ENCODE results near the gene GALNT10. TPM values are rescaled to one million over a fixed set of nuclear protein-coding genes. Genes with fewer than 3 reads are reported as not detected.

The GALNT10 gene
- total RNA-seq, 1 donor from 2014 or later = 10.2 TPM

DNA sequence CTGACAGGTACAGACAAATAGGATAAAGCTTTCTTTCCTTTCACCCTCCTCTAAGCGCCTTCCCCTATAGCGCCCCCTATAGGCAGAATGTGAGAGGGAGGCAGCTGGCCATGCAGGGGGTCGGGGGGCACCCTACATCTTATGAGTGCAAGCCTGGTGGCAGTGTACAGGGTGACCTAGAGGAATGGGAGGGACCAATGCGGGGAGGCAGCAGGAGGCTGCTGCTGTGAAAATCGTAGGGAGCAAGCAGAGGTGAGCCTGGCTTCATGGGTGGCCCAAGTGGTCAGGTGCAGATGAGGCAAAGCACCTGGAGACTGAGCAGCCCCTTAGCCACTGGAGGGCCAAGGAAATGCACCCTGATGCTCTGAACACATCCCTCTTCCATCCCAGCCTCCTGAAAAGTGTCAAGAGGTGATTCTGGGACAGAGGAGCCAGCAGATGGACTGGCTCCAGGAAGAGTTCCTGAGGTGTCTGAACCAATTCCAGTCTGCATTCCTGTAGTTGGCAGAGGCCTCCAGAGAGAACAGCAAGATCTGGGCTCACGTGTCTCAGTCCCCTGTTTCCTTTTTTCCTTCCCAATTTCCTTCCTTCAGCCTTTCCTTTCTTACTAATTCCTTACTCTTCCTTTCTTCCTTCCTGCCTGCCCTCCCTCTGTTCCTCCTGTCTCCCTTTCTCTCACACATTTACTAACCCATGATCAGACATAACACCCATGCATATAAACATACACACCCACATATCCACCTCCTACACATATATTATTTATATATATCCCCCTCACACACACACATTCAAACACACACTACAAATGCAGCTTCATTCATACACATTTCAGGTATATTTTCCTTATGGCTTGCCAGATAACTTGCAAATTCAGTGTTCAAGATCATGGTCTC, 32.8 kb upstream of the GALNT10 start:
- peaks cover 18% of the 10 kb centered on the region for H3K4me1 Mint-ChIP-seq

DNA sequence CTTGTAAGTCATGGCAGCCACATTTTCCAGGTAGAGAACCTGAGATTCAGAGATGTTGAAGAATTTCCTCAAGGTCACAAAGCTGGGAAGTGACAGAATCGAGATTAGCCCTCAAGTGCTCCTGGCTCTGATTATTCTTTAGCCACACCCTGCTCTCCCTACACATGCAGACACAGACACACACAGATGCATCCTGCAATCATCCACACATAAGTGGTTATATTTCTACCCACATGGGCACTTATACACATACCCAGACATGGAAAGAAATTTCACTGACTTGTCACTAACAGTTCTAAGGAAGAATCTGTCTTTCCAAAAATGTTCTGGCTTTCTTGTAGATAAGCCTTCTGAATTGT, 32.2 kb upstream of the GALNT10 start:
- H3K9me3 ChIP-seq (ENCODE audit: low read depth) = no peaks in the 10 kb centered on the region
- H3K27ac ChIP-seq = no peak overlapping the region
- no peaks in the 10 kb centered on the region for H3K79me2 ChIP-seq (ENCODE audit: low read depth)
- no peaks in the 10 kb centered on the region for H4K20me1 ChIP-seq (ENCODE audit: low read depth)
- no peaks in the 10 kb centered on the region for H3K9me3 Mint-ChIP-seq
- peaks cover 15% of the 10 kb centered on the region for H3F3A ChIP-seq (ENCODE audit: low read depth)
- peaks cover 8% of the 10 kb centered on the region for H3K27me3 Mint-ChIP-seq (ENCODE audit: insufficient read depth, low read depth)
- DNase-seq (ENCODE audit: low spot score) = no peak
- H3K9ac ChIP-seq = no peak overlapping the region
- no peaks in the 10 kb centered on the region for H3K36me3 Mint-ChIP-seq
- no peaks in the 10 kb centered on the region for H3K36me3 ChIP-seq
- H3K4me1 ChIP-seq = peaks cover 20% of the 10 kb centered on the region
- H3K4me3 Mint-ChIP-seq = no peak overlapping the region
- H3K4me3 ChIP-seq = no peak overlapping the region
- H3K4me1 Mint-ChIP-seq = peaks cover 23% of the 10 kb centered on the region
- no peaks in the 10 kb centered on the region for H3K27me3 ChIP-seq
- no peak overlapping the region for H3K27ac Mint-ChIP-seq
- TF ChIP-seq EZH2 (IDR thresholded peaks at IDR 0.05) (no peak), EZH2phosphoT487 (IDR thresholded peaks at IDR 0.05) (no peak)
- TF ChIP-seq, protein P1, sequence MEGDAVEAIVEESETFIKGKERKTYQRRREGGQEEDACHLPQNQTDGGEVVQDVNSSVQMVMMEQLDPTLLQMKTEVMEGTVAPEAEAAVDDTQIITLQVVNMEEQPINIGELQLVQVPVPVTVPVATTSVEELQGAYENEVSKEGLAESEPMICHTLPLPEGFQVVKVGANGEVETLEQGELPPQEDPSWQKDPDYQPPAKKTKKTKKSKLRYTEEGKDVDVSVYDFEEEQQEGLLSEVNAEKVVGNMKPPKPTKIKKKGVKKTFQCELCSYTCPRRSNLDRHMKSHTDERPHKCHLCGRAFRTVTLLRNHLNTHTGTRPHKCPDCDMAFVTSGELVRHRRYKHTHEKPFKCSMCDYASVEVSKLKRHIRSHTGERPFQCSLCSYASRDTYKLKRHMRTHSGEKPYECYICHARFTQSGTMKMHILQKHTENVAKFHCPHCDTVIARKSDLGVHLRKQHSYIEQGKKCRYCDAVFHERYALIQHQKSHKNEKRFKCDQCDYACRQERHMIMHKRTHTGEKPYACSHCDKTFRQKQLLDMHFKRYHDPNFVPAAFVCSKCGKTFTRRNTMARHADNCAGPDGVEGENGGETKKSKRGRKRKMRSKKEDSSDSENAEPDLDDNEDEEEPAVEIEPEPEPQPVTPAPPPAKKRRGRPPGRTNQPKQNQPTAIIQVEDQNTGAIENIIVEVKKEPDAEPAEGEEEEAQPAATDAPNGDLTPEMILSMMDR (IDR thresholded peaks at IDR 0.05) = no peak
- H2AFZ ChIP-seq (replicated peaks) = no peak overlapping the region
- no peak overlapping the region for H3K4me2 ChIP-seq

More for the DNA sequence above, 32.8 kb upstream of the GALNT10 start:
- H3K36me3 ChIP-seq = no peaks in the 10 kb centered on the region
- Mint-ChIP-seq H3K4me3 (no peak overlapping the region), H3K27ac (no peak overlapping the region), H3K36me3 (no peaks in the 10 kb centered on the region), H3K9me3 (no peaks in the 10 kb centered on the region), H3K27me3 (ENCODE audit: insufficient read depth, low read depth) (peaks cover 7% of the 10 kb centered on the region)
- H3K4me1 ChIP-seq = peaks cover 13% of the 10 kb centered on the region
- no peaks in the 10 kb centered on the region for H4K20me1 ChIP-seq (ENCODE audit: low read depth)
- H3F3A ChIP-seq (ENCODE audit: low read depth) = peaks cover 9% of the 10 kb centered on the region
- H3K9ac ChIP-seq = no peak overlapping the region
- H3K27ac ChIP-seq = no peak overlapping the region
- H3K79me2 ChIP-seq (ENCODE audit: low read depth) = no peaks in the 10 kb centered on the region
- peak; percentile 44 for DNase-seq (ENCODE audit: low spot score)
- no peak overlapping the region for H3K4me3 ChIP-seq
- H3K27me3 ChIP-seq = no peaks in the 10 kb centered on the region
- H3K4me2 ChIP-seq = no peak overlapping the region
- no peak overlapping the region for H2AFZ ChIP-seq (replicated peaks)
- no peaks in the 10 kb centered on the region for H3K9me3 ChIP-seq (ENCODE audit: low read depth)
- TF ChIP-seq, protein P1 (IDR thresholded peaks at IDR 0.05) = peak; percentile 77
- no peak for TF ChIP-seq EZH2phosphoT487 (IDR thresholded peaks at IDR 0.05)

DNA sequence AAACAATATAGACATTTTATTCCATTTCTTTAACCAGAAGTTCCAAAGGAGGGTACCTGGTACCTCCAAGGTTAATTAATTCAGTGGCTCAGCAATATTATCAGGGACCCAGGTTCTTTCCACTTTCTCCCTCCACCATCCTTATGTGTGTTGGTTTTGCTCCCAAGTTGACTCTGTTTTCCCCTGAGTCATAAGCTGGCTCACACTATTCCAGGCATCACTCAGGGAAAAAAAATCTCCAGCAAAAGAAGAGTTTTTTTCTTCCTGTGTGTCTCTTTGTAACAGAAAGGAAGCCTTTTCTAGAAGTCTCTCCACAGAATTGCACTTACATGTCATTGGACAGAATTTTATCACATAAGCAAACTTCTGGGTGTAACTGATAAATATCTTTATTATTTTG, 31.2 kb upstream of the GALNT10 start:
- Mint-ChIP-seq H3K4me3 (no peak overlapping the region), H3K27ac (peak overlapping the region; percentile 43), H3K9me3 (no peaks in the 10 kb centered on the region), H3K27me3 (ENCODE audit: insufficient read depth, low read depth) (peaks cover 8% of the 10 kb centered on the region), H3K4me1 (peaks cover 33% of the 10 kb centered on the region), H3K36me3 (no peaks in the 10 kb centered on the region)
- DNase-seq (ENCODE audit: low spot score) = no peak
- no peaks in the 10 kb centered on the region for H3K27me3 ChIP-seq
- no peaks in the 10 kb centered on the region for H3K36me3 ChIP-seq
- H3K79me2 ChIP-seq (ENCODE audit: low read depth) = no peaks in the 10 kb centered on the region
- TF ChIP-seq EZH2 (IDR thresholded peaks at IDR 0.05) = no peak
- no peak for TF ChIP-seq EZH2phosphoT487 (IDR thresholded peaks at IDR 0.05)
- TF ChIP-seq, protein P1 (IDR thresholded peaks at IDR 0.05) = no peak
- H3K4me3 ChIP-seq = no peak overlapping the region
- no peak overlapping the region for H2AFZ ChIP-seq (replicated peaks)
- H3F3A ChIP-seq (ENCODE audit: low read depth) = peaks cover 25% of the 10 kb centered on the region
- no peak overlapping the region for H3K27ac ChIP-seq
- H3K4me2 ChIP-seq = no peak overlapping the region
- no peak overlapping the region for H3K9ac ChIP-seq
- no peaks in the 10 kb centered on the region for H3K9me3 ChIP-seq (ENCODE audit: low read depth)
- peaks cover 29% of the 10 kb centered on the region for H3K4me1 ChIP-seq
- no peaks in the 10 kb centered on the region for H4K20me1 ChIP-seq (ENCODE audit: low read depth)
